Skin of body (tissue), 2 donors: ENCODE data around the gene CHN1. TPM values are rescaled to one million over a fixed set of nuclear protein-coding genes. Genes with fewer than 3 reads are reported as not detected.
A peak's percentile ranks its signal among the peaks of the same experiment; 100 is the strongest.

Source experiments
- DNase-seq: peaks from one replicate; lab custom pipeline; 2025; lab: John Stamatoyannopoulos, UW
- total RNA-seq: library from RNA; depleted of rRNA; stranded (reverse); fragments of >200 nt; gene quantifications from one replicate; pipeline ENCODE4 v1.2.3, GENCODE V29; 2014

CHN1 gene
- total RNA-seq, 1 donor from 2014 or later, result 18.3 TPM

DNA sequence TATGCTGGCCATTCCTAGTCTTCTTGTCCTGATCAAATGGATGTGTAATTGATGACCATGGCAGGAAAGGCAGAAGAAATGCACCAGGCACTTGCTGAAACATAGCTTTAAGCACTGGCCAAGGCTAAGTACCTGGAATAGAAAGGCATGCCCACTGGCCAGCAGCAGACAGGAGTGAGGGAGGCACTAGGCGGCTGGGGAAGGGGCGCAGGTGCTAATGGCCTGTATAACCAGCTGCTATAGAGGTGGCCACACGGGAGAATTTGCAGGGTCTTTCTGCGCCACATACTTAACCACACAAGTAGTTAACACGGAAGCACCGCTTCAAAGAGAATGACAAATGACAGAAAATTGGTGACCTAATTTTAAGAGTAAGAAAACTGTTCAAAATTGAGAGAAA, 174.6 kb downstream of the CHN1 start:
- no peak for DNase-seq

DNA sequence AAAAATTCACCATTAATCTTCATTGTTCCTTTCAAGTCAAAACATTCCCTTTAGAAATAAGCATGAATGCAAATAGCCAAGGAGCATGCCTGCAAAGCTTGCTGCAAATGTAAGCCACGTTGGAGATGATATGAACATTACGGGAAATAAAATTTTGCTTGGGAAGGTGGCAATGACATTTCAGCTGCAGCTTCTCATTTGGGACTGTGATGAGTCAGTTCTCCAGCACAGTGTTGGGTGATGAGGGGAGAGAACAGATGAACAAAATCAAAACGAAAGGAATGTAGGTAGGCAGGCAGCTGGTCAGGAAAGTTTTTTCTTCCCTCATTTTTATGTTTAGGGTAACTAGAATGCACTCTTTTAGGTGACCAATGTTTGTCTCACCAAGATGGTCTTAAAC, 175.6 kb downstream of the CHN1 start:
- DNase-seq, result no peak

DNA sequence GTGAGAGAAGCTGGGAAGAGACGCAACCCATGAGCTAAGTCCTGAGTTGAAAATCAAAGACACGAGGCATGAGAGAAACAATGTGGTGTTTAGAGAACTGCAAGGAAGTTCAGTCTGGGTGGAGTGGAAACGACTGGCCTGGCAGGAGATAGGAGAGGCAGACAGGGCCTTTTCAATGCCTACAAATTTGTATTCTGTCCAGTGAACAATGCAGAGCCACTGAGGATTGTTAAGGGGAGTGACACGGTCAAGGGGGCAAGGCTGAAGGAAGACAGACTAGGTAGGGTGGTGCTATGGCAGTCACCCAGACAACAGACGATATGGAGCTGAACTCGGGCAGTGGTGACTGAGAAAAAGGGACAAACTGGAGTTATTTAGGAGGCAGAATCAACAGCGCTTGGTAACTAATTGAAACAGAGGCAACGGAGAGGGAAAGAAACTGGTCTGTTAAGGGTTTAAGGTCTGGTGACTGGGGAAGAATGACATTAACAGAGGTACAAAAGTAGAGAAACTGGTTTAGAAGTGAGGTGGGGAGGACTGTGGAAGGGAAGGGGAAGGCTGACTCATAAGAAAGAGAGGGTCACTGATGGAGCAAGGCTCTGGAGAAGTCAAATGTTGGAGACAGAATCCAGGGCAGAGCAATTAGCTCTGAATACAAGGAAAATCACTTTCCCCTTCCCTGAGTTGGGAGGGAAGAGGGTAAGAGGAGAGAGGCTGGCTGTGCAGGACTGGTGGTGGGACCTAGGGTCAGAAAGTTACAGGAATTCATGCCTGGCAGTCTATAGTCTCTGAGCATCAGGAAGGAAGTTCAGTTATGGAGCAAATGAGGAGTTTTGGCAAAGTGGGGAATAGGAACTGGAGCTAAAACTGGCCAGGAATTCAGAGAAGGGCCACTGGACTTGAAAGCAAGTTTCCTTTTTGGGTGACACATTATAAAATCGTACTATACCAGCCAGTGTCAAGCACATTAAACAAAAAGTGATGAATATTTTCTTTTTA, 177.5 kb downstream of the CHN1 start:
- no peak for DNase-seq

DNA sequence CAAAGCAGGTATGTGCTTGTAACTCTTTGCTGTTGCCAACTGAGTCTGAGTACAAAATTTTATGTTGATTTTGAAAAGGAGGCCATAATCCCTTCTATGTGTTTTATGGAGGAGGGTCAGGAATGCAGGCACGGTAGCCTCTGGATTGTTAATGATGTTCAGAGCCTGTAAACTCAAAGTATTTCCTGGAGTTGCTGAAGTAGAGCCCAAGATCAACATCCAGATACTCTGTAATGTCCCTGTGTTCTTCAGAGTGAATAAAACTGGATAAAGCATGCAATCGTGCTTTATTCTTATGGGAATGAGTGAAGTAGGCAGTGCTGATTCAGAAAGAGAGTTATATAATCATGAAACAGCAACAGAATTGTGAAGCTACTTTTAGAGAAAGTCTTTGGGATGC, 179.1 kb downstream of the CHN1 start:
- DNase-seq, result no peak

DNA sequence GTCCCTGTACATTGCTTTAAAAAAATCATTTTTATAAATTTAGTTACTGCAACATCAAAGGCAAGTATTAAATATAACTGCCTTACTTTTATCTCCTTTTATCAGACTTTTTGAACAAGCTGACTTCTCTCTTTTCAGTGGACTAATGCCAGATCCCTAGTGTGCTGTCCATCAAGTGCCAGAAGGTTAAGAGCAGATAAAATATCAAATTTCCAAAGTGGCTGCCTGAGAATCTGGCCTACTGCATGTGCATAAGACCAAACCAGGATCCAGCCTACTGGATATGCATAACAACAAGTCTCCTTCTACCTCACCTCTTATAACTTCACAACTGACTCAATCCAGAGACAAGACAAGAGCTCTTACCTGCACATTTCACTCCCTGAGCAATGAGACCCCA, 181.1 kb downstream of the CHN1 start:
- DNase-seq, result no peak

DNA sequence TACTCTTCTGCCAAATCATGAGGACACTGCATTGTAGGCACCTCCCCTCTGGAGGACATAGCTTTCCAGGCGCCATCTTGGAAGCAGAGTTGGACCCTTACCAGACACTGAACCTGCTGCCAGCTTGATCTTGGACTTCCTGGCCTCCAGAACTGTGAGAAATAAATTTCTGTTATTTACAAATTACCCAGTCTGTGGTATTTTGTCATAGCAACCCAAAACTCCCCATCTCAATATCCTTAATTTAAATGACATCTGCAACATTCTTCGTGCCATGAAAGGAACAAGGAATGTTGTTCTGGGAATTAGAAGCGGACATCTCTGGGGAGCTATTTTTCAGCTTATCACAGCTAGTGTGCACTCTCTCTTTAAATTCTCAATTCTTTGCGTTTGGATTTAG, 183.6 kb downstream of the CHN1 start:
- DNase-seq, result no peak

DNA sequence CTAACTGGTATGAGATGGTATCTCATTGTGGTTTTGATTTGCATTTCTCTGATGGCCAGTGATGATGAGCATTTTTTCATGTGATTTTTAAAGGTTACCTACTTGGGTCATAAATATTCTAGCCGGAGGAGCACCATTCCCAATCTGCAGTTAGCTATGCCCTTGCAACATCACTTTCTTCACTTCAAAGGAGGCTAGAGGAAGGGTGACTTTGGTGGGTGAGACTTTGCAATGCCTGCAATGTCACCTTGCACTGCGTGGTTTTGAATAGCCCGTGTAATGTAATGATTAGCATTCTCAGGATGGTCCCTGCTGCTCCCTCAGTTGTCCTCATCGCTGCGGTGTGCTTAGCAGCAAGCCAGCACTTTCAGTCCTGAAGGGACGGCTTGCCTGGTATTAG, 184.8 kb downstream of the CHN1 start:
- DNase-seq, result no peak

DNA sequence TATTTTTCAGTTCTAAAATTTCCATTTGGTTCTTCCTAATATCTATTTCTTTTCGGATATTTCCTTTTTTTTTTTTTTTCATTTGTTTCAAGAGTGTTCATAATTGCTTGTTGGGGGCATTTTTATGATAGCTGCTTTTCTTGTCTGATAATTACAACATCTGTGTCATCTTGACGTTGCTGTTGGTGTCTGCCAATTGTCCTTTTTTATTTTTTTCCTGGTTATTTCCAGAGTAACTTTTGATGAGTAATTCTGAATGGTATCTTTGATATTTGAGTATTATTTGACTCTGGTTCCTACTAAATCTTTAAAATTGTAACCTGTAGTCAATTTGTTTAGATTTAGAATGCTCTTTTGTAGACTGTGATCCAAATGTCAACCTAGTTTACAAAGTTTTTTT, 189.7 kb downstream of the CHN1 start:
- DNase-seq, result no peak

DNA sequence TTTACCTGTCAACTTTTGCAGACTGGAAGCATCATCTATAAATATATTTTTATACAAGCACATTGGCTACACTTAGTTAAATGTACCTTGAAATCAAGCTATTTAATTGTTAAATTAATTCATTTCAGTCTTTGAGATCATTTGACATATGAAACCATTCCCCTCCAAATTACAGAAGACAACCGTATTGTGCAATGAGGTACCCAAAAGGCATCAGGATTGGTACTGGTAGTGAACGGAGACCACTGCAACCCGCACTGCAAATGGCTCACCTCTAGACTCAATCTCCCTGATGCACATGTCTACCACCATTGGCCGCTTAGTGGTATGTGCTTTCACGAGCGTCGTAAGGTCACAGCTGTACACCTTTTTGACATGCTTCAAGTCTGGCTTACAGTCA, 193.1 kb downstream of the CHN1 start:
- no peak for DNase-seq

DNA sequence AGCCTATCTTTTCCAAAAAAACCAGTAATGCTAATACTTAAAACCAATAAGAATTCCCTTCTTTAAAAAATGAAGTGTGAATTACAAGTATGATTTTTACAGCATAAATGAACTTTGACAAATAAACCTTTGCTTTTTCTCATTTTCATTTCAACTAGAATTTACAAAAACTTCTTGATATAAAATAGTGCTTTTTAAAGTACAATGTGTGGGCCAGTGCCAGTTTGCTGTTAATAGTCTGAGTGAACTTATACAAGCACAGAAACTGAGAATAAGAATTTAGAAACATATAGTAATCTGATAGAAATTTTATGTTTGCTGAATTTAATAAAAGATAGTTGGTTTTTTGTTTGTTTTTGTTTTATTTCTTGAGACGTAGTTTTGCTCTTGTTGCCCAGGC, 197.2 kb downstream of the CHN1 start:
- DNase-seq, result peak; percentile 65

DNA sequence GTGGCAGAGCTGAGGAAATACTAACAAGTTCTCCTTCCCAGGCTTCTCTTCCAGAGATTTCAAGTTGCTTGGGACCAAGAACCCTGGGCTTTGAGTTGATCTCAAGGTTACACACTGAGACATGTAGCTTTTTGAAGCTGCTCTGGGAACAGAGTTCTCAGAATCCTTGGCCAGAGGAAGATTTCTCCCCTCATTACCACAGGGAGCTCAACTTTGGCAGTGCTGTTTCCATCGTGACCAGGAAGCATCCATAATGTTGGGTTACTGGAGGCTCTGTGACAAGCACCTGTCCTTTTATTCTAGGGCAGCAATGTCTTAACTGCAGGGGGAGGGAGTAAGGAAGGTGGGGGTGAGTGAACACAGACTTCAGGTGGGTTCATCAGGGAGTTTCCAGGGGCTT, 199.4 kb downstream of the CHN1 start:
- no peak for DNase-seq

DNA sequence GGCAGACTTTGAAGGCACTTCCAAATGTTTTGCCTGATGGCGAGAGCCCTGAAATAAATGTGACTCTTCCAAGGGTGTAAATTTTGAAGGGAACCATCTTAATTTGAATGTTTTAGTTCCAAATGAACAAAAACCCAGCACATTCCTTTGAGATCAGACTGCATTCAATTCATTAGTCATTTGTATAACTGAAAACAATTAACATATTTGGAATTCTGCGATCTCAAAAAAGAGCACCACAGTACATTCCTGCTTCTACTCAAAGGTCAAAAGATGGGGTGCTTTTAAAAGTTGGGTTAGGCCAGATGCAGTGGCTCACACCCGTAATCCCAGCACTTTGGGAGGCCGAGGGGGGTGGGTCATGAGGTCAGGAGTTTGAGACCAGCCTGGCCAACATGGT, 202.7 kb downstream of the CHN1 start:
- DNase-seq, result no peak

DNA sequence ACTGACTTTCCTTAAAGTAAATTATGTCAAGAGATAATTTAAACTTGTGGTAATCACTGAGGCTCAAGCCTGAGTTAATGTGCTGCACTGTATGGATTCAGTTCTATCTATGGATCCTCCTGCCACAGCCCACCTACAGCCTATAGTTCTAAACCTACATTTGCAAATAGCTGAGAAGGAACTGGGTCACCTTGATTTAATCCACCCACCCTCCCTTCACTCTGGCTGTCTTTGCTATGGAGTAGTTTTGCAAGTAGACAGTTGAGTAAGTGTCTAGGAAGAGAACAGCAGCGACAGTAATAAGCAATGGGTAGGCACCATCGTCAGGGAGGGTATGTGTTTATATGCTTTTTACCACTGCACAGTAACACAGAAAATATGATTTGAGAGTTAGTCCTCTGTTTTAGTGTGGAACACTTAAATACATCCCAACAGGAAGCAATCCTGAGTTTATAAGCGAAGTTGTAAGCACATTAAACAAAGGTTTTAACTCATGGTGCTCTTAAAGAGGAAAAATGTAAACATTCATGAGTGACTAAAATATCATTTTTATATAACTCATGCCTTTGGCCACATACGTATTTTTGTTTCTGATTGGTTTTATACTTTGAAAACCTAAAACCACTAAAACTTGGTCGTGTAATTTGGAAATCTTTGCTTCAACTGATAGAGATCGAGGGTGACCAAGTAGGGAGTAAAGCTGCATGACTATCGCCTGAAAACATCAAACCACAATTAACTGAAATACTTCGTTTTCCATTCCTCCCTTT, 204.6 kb downstream of the CHN1 start:
- DNase-seq, result no peak

DNA sequence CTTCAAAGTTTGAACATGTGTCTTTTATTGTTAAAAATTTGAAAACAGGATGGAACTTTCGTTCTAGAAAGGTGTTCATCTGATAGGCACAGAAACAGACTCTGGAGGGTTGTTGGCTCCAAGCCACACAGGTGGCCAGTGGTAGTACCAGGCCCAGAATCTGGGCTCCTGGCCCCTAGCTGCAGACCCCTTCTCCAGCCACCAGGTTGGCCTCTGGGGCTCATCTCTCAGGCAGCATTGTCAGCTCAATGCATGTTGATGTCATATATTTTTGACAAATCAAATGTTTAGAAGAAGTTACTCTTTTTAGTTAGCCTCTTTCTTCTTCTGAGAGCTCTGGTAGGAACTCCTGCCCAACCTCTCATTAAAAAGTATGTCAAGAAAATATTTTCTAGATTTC, 206.4 kb downstream of the CHN1 start:
- no peak for DNase-seq

DNA sequence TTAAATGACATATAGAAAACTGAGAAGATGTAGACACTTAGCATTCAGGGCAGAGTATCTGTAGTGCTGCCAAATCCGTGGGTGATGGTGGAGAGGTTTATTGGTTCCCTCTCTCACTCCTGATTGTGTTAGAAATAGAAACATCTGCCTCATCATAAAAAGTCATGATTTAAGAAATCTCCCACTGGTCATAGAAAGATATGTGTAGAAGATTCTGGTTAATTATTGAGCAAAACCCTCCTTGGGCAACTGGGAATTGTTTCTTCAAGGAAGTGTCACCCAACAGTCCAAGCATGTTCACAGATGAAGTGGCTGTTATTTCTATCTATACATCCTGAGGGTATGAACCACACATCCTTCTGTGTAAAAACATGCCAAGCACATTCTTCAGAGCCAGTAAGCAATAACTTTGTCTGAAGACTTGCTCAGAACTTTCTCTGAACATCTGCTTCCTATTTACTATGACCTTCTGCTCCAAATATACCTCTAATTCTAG, 207.4 kb downstream of the CHN1 start:
- DNase-seq, result peak; percentile 38

DNA sequence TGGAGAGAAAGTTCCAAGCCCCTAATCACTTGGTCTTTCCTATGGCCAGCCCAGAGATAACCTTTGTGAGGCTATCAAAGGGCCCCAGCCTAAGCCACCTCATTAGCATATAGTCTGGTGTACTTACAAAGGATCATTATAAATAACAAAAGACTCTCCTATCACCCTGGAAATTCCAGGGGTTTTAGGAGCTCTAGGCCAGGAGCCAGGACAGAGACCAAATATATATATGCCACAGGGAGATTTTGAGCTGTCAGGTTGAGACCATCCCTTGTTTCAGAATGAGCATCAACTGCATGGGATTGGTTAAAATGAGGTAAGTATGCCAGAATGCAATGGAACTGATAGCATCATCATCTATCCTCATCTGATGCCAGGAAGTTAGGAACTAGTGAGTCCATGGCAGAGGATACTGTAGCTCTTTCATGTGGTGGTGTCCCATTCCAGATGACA, 208.8 kb downstream of the CHN1 start:
- no peak for DNase-seq

DNA sequence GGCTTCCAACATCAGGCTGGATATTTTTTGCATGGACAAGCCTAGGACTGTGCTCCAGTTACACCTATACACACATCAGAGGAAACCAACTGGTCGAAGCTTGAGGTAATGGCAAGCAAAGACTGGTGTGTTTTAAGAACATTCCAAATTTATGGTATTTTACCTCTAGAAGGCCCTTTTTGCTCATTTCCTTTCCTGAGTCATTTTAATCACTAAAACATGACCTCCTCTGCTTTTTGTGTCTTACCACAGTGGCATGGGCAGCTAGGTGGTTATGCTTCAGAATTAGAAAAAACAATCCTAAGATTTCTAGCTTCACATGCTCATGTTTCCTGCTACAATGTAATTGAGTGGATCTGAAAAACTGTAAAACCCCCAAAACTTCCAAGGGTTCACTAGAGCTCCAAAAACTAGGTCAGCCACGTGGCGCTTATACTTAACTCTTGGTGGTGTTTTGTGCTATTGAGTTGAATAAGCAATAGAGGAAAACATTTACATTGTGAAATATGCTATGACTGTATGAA, 210.3 kb downstream of the CHN1 start:
- no peak for DNase-seq

DNA sequence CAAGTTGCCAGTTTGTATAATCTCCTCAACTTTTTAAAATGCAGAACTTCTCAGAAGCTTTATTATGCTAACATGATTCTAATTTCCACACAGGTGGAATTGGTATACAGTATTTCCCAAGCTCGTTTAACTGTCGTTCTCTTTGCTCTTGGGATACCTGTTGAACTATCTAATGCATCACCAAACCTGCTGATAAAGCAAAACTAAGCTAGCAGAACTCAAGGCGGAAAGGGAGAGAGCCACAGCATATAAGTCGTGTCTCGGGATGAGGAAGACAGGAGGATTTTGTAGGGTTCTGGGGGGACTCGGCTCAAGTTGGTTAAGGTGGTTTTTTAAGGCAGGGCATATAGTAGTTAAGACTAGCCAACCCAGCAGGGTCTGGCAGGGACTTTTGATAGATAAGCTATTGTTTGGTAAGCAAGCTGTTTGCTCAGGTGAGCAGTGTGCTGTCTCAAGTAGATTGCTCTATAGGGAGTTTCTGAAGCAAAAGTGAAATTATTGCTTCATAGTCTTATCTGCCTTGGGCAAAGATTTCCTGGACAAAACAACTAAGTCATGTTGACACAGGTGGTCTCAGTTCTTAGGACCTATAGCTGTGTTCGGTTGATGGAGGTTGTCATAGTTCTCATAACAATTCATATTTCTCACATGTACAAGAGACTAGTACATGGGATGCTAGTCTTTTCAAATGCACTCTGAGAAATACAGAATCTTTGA, 212.7 kb downstream of the CHN1 start:
- no peak for DNase-seq

DNA sequence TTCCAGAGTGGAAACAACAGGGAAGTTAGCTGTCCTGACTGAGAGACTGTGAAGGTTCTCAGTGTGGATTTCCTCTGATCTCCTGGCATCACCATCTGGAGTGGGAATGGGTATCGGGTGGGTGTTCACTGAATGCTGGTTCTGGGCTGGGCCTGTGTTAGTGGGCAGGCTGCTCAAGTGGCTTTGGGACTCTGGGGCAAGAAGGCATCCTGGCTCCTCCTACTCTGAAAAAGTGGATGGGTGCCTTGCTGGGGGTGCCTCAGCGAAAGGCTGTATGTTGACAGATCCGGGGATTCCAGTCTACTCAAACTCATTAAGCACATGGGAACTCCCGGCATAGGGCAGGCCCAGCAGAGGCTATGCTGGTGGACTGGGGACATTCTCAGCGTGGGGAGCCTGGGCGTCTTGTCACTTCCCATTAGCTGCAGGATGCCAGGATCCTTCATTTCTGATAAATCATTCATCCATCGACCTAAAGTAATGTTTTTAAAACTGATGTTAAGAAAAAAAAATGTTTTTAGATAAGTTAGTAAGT, 213.4 kb downstream of the CHN1 start:
- DNase-seq, result no peak

DNA sequence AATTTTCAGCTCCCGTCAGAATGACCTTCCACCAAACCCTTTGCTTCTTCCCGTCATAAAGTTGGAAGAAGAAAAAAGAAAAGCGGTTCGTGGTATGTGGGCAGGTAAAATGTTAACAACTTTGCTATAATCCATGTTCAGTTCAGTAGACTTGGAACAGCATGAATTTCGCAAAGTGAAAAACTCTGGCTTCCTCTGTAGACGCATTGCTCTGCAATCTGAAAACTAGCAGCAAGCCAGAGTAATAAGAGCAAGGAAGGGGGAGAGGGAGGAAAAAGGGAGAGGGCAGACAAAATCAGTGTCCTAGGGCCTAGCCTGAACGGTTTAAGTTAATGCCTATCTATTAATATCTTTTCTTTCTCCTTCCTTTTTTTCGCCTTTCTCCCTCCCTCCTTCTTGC, 214.2 kb downstream of the CHN1 start:
- DNase-seq, result no peak

DNA sequence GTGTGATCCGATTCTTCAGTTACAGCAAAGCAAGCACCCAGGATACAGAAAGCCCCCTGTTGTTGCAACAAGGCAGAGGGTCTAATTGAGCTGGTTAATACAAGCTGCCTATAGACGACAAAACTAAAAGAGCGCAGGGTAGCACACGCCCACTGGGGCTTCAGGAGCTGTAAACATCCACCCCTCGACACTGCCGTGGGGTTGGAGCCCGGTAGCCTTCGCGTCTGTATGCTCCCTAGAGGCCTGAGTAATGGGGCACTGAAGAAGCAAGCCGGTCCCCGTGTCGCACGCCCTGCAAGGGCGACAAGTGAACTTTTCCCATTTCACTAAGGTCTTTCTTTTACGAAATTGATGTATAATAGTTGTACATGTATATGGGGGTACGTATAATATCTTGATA, 216.2 kb downstream of the CHN1 start:
- DNase-seq, result no peak
